ENCODE results near the gene TMBIM1.

DNA sequence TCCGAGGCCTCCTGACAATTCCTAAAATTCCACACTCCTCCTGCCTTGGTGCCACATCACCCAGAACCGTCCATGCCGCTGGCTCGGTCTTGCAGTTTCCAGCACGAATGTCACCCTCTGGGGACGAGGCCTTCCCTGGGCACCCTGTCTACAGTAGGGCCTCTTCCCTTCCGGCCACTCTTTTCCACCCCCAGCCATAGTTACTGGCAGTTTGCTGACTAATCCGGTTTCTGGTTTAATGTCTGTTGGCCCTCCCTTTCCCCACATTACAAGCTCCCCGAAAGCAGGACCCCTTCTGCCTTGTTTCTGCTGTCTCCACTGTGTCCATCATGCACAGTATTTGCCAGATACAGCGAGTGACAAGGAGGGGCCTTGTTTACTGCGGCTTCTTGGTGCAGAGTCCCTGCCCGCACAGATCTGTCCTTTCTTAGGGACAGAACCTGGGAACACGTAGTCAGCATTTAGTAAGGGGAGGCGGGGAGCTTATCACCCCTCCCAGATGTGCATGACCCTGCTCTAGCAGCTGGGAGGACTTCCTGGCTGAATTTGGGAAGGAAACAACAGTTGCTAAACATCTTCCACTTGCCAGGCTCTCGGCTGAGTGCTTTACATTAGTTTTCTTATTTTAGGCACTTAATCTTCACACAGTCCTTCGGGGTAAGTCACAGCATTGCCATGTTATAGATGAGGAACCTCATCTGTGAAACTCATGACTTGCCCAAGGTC is 40.8 kb upstream of the TMBIM1 start:
- TF ChIP-seq USF2 (CRISPR knock-in tag; IDR thresholded peaks at IDR 0.05) = no peak
- no peak for TF ChIP-seq ATF3 (CRISPR knock-in tag; conservative IDR thresholded peaks at IDR 0.05)
- TF ChIP-seq CREM (CRISPR knock-in tag; IDR thresholded peaks at IDR 0.05) = no peak
- TF ChIP-seq, protein P1, sequence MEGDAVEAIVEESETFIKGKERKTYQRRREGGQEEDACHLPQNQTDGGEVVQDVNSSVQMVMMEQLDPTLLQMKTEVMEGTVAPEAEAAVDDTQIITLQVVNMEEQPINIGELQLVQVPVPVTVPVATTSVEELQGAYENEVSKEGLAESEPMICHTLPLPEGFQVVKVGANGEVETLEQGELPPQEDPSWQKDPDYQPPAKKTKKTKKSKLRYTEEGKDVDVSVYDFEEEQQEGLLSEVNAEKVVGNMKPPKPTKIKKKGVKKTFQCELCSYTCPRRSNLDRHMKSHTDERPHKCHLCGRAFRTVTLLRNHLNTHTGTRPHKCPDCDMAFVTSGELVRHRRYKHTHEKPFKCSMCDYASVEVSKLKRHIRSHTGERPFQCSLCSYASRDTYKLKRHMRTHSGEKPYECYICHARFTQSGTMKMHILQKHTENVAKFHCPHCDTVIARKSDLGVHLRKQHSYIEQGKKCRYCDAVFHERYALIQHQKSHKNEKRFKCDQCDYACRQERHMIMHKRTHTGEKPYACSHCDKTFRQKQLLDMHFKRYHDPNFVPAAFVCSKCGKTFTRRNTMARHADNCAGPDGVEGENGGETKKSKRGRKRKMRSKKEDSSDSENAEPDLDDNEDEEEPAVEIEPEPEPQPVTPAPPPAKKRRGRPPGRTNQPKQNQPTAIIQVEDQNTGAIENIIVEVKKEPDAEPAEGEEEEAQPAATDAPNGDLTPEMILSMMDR (IDR thresholded peaks at IDR 0.05) = no peak
- TF ChIP-seq, protein P2, sequence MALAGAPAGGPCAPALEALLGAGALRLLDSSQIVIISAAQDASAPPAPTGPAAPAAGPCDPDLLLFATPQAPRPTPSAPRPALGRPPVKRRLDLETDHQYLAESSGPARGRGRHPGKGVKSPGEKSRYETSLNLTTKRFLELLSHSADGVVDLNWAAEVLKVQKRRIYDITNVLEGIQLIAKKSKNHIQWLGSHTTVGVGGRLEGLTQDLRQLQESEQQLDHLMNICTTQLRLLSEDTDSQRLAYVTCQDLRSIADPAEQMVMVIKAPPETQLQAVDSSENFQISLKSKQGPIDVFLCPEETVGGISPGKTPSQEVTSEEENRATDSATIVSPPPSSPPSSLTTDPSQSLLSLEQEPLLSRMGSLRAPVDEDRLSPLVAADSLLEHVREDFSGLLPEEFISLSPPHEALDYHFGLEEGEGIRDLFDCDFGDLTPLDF (CRISPR knock-in tag; IDR thresholded peaks at IDR 0.05) = no peak
- no peak for TF ChIP-seq IRF2 (CRISPR knock-in tag; IDR thresholded peaks at IDR 0.05; ENCODE audit: borderline replicate concordance, low read depth)
- no peak for TF ChIP-seq NR1H2 (CRISPR knock-in tag; IDR thresholded peaks at IDR 0.05)
- TF ChIP-seq ELF4 (CRISPR knock-in tag; IDR thresholded peaks at IDR 0.05; ENCODE audit: low read depth) = no peak
- TF ChIP-seq, protein P3, sequence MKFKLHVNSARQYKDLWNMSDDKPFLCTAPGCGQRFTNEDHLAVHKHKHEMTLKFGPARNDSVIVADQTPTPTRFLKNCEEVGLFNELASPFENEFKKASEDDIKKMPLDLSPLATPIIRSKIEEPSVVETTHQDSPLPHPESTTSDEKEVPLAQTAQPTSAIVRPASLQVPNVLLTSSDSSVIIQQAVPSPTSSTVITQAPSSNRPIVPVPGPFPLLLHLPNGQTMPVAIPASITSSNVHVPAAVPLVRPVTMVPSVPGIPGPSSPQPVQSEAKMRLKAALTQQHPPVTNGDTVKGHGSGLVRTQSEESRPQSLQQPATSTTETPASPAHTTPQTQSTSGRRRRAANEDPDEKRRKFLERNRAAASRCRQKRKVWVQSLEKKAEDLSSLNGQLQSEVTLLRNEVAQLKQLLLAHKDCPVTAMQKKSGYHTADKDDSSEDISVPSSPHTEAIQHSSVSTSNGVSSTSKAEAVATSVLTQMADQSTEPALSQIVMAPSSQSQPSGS (CRISPR knock-in tag; IDR thresholded peaks at IDR 0.05; ENCODE audit: borderline replicate concordance, low read depth) = no peak
- TF ChIP-seq JUN (CRISPR knock-in tag; IDR thresholded peaks at IDR 0.05) = no peak
- TF ChIP-seq ARID4B (CRISPR knock-in tag; IDR thresholded peaks at IDR 0.05; ENCODE audit: borderline replicate concordance) = no peak
- no peak for TF ChIP-seq SP1 (CRISPR knock-in tag; conservative IDR thresholded peaks at IDR 0.05)
- TF ChIP-seq, protein P4, sequence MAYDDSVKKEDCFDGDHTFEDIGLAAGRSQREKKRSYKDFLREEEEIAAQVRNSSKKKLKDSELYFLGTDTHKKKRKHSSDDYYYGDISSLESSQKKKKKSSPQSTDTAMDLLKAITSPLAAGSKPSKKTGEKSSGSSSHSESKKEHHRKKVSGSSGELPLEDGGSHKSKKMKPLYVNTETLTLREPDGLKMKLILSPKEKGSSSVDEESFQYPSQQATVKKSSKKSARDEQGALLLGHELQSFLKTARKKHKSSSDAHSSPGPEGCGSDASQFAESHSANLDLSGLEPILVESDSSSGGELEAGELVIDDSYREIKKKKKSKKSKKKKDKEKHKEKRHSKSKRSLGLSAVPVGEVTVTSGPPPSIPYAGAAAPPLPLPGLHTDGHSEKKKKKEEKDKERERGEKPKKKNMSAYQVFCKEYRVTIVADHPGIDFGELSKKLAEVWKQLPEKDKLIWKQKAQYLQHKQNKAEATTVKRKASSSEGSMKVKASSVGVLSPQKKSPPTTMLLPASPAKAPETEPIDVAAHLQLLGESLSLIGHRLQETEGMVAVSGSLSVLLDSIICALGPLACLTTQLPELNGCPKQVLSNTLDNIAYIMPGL (CRISPR knock-in tag; IDR thresholded peaks at IDR 0.05) = no peak
- TF ChIP-seq, protein P5, sequence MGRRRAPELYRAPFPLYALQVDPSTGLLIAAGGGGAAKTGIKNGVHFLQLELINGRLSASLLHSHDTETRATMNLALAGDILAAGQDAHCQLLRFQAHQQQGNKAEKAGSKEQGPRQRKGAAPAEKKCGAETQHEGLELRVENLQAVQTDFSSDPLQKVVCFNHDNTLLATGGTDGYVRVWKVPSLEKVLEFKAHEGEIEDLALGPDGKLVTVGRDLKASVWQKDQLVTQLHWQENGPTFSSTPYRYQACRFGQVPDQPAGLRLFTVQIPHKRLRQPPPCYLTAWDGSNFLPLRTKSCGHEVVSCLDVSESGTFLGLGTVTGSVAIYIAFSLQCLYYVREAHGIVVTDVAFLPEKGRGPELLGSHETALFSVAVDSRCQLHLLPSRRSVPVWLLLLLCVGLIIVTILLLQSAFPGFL (CRISPR knock-in tag; IDR thresholded peaks at IDR 0.05; ENCODE audit: borderline replicate concordance) = no peak

Data from WTC11 (cell line).